GM18502 (cell line): ENCODE results near the gene NSUN7.
A peak's percentile ranks its signal among the peaks of the same experiment; 100 is the strongest.

Source experiments
- ATAC-seq: cut with Tn5 transposase; IDR thresholded peaks from one replicate; pipeline ENCODE4 v1.9.1; 2021; ENCODE audit warnings: mild to moderate bottlenecking; ENCODE audit not compliant: unreplicated experiment, poor library complexity

The NSUN7 gene

DNA sequence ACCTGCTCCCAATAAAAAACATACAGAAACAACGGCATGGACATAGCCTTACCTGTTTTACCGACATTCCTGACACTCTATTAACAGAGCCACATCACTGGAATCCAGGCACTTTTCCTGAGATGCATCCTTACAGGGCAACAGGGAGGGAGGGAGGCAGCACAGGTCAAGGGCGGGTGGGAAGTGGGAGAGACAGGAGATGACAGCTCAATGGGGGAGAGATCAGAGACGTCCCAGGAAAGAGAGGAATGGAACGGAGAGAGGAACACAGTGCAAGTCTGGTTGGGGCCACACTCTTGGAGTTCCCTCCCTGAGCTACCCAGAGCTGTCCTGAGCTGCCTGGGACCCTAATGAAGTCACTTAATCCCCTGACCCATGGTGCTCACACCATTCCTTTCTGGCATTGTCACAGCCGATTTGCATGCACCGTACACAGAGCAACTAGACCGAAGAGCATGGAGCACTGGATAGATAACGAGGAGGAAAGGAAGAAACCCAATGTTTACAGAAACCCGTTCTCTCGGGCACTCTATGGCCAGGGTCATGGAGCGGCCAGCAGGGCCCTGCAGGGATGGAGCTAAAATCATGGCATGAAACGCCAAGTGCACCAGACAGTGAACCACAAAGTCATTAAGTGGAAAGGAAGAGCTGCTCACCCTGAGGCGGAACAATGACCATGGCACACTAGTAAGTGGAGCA lies 93.1 kb downstream of the NSUN7 start:
- no peak for ATAC-seq

DNA sequence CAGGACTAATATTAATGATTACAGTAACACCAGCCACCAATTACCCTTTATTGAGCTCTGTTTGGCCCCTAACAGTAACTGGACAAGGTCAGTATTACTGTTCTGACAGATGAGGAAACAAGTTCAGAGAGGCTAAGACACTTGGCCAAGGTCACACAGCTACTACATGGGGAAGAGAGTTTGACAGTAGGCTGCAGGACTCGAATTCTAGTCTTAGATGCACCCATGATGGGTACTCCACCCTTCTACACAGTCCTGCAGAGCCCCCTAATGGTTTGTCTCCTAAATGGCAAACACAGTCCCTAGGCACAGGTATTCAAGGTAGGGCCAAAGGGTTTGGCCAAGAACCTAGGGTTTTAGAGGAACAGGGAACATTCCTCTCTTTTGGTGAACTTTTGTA lies 93.9 kb downstream of the NSUN7 start:
- ATAC-seq, result peak; percentile 62

DNA sequence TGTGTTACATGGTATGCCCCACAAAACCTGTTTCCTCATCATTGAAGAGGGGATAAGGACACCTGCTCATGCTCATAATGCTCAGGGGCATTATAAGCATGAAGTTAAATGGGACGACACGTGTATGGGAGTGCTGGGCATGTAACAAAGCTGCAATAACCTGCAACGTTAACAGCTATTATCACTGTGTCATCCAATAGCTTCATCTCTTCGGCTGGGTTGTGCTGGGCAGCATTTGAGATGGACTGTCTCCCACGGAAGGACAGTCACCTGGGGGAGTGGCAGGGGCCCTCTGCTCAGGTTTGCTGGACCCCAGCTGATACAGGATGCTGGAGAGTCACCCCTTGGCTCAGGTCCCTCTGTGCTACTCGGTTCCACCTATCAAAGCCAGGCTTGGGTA lies 94.5 kb downstream of the NSUN7 start:
- ATAC-seq, result no peak

DNA sequence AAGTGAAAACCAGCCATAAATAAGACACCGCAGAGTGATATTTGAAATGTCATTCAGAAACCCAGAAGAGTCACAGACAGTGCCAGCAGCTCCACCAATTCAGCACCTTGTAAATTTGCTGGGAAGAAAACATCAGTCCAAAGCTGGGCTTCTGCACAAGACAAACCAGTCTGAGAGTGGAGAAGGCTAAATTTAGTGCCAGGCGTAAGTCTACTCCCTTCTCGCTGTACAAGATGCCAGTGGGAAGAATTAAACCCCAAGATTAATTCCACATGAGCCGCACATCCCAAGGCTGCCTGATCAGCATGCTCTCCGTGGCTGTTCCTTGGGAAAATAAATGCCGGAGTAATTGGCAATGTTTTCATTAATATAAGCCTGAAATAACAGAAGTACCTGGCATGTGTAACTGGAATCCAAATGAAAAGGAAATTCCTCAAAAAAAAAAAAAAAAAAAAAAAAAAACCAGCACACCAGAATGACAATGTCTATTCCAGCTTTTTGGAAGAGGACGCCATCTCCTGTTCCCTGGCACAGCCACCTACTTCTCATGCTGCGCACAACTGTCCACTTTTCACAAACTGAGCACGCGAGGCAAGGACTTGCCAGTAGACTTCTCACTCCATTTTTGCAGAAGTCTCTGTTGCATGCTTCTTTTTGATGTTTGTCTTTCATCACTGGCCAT lies 95.5 kb downstream of the NSUN7 start:
- ATAC-seq, result no peak

DNA sequence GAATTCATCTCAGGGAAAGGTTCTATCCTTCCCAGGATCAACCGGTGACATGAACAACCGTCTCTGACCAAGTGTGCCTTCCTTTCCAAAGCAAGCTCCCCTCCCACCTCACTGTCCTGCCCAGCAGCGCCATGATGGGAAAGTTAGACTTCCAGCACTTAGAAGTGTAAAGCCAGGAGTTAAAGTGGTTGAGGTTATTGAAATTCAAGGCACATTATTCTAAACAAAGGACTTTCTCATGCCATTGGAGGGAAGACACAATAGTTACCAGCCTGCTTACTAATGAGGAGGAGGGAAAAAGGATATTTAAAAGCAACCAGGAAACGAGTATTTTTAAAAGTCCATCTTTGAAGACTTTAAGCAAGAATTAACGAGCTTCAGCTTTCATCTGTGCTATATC lies 96.8 kb downstream of the NSUN7 start:
- ATAC-seq, result no peak

DNA sequence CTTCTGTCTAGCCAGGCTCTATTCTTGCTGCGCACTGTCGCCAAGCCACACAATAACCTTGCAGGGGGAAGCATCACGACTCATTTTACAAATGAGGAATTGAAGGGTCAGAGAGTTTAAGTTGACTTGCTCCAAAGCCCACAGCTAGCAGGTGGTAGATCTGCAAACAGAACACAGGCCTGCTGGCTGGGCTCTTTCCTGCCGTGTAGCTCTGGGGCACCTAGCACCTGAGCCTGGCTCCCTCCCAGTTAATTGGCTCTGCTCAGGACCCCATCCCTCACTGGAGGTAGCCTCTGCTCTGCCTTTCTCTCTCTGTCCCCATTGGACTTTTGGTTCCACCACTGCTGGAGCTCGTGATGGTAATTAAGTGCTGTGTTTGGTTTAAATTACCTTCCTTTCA lies 98.5 kb downstream of the NSUN7 start:
- ATAC-seq, result no peak

DNA sequence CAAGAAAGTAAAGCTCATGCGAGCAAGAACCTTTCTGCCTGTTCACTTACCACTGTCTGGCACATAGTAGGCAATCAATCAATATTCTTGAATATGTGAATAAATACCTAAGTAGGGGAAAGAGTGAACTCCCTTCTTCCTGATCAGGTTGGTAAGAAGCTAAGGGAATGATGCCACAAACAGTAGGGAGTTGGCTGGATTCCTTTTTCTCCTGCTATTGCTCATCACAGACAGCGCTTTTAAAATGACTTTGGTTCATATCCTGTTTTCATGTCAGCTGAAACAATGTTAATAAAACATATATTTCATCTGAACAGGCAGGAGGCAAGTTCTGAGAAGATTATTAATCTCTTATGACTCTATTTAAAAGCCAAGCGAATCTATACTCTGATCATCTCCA lies 99.2 kb downstream of the NSUN7 start:
- ATAC-seq, result no peak

DNA sequence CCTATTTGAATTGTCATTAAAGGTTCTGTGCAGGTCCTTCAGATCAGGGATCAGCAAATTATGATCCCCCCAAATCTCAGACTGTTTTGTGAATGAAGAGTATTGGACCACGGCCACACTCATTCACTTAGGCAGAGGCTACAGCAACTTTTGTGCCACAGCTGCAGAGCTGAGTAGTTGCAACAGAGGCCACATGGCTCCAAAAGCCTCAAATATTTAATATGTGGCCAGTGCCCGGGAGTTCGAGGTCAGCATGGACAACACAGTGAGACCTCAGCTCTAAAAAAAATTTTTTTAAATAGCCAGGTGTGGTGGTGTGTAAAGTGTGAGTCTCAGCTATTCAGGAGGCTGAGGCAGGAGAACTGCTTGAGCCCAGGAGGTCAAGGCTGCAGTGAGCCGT lies 100.7 kb downstream of the NSUN7 start:
- ATAC-seq, result no peak

DNA sequence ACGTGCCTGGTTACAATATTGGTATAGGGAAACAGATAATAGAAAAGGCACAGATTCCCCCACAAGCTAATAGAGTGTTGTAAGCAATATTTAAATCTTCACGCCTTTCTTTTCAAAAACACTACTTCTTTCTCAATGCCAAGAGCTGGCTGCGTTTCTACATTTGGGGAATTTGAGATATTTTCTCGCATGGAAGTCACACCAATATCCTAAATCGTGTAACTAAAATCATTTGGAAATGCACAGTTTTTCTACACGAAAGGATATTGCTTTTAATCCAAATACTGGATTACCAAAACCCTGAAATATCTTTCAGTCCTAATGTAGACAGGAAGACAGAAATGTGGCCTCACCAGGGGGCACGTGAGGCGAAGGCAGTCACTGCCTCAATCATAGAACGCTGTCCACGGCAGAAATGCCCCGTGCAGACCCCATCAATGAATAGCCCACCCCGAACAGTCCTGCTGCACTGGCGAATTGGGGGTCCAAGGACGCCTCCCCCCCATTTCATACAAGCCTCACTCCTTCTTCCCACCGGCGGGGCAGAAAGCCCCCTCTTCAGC lies 106.6 kb downstream of the NSUN7 start:
- no peak for ATAC-seq

DNA sequence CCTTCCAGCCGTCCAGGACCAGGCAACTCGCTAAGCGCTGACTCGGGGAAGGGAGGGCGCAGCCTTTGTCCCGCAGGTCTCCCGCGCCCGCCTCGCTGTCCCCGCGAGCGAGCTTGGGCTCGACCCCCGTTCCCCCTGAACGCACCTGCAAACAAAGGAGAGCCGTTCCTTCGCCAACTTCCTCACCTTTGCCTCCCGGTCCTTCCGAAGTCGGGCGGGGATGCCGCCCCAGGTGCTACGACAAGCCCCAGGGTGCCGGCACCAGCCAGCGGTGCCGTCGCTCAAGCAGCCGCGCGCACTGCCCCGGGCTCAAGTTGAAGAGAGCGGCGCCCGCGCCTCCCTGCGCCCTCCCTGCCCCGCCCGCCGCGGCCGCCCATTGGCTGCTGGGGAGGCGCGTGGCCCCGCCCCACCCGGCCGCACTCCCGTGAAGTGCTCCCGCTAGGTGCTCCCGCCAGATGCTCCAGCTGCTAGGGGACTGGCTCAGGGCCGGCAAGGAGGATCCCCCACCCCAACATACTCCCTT lies 107.1 kb downstream of the NSUN7 start:
- ATAC-seq, result peak; percentile 84

DNA sequence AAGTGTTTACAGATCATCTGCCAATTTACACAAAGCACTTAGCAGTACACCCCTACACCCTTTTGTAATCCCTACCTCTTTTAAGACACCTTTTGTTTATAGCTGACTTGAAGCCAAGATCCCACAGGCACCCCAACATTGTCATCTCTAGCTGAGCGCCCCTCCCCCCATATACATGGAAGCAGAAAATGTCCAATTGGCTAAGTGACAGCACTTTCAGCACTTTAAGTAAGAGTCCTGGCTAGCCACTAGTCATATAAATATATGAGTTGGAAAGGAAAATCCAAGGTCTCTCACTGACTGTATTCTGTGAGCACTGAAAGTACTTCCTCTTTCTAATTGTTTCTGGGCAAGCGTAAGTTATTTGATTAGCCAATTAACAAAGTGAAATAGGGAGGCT lies 108.2 kb downstream of the NSUN7 start:
- no peak for ATAC-seq

DNA sequence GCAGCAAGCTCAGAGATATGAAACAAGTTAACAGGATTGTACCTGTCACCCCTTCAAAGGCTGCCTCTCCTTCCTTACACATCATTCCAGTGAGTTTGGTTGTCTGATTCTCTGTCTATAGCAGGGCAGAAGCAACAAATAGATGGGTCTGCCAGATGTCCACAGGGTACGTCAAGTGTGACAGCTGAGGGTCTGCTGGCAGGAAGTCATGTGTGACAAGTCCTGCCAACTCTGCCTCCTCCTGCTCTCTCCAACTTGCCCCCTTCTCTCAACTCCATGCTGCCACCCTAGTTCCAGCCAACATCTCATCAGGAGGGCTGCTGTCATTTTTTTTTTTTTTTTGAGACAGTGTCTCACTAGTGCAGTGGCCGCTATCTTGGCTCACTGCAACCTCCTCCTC lies 109.2 kb downstream of the NSUN7 start:
- ATAC-seq, result no peak
